ENCODE data around the gene KIAA1191. TPM values are rescaled to one million over a fixed set of nuclear protein-coding genes. Genes with fewer than 3 reads are reported as not detected.

Gene KIAA1191
- total and polyA plus RNA-seq, 9 of the 15 experiments (the other 6 are each of a cell fraction or from before 2014, with no cell fraction given), result 31.0 to 80.2 (median 45.7) TPM

DNA sequence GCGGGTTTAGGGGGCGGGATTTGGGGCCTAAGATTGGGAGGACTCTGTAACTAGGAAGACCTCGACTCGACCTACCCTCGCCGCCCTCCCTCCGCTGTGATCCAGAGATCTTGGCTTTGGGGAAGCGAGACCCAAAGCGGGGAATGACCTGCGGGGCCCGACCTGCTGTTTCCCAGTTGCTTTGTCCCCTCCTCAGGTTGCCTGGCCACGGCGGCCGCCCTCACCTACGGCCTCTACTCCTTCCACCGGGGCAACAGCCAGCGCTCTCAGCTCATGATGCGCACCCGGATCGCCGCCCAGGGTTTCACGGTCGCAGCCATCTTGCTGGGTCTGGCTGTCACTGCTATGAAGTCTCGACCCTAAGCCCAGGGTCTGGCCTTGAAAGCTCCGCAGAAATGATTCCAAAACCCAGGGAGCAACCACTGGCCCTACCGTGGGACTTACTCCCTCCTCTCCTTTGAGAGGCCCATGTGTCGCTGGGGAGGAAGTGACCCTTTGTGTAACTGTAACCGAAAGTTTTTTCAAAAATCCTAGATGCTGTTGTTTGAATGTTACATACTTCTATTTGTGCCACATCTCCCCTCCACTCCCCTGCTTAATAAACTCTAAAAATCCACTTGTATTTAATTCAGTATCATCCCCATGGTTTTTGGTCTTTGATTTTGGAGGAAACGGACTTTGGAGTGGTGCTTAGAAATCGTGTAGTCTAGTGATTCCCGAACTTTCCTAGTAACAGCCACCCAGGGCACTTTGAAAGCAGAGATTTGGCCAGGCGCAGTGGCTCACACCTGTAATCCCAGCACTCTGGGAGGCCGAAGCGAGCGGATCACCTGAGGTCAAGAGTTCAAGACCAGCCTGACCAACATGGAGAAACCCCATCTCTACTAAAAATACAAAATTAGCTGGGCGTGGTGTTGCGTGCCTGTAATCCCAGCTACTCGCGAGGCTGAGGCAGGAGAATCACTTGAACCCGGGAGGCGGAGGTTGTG is 27.9 kb upstream of the KIAA1191 start (continued):
- TF ChIP-seq, protein P1, sequence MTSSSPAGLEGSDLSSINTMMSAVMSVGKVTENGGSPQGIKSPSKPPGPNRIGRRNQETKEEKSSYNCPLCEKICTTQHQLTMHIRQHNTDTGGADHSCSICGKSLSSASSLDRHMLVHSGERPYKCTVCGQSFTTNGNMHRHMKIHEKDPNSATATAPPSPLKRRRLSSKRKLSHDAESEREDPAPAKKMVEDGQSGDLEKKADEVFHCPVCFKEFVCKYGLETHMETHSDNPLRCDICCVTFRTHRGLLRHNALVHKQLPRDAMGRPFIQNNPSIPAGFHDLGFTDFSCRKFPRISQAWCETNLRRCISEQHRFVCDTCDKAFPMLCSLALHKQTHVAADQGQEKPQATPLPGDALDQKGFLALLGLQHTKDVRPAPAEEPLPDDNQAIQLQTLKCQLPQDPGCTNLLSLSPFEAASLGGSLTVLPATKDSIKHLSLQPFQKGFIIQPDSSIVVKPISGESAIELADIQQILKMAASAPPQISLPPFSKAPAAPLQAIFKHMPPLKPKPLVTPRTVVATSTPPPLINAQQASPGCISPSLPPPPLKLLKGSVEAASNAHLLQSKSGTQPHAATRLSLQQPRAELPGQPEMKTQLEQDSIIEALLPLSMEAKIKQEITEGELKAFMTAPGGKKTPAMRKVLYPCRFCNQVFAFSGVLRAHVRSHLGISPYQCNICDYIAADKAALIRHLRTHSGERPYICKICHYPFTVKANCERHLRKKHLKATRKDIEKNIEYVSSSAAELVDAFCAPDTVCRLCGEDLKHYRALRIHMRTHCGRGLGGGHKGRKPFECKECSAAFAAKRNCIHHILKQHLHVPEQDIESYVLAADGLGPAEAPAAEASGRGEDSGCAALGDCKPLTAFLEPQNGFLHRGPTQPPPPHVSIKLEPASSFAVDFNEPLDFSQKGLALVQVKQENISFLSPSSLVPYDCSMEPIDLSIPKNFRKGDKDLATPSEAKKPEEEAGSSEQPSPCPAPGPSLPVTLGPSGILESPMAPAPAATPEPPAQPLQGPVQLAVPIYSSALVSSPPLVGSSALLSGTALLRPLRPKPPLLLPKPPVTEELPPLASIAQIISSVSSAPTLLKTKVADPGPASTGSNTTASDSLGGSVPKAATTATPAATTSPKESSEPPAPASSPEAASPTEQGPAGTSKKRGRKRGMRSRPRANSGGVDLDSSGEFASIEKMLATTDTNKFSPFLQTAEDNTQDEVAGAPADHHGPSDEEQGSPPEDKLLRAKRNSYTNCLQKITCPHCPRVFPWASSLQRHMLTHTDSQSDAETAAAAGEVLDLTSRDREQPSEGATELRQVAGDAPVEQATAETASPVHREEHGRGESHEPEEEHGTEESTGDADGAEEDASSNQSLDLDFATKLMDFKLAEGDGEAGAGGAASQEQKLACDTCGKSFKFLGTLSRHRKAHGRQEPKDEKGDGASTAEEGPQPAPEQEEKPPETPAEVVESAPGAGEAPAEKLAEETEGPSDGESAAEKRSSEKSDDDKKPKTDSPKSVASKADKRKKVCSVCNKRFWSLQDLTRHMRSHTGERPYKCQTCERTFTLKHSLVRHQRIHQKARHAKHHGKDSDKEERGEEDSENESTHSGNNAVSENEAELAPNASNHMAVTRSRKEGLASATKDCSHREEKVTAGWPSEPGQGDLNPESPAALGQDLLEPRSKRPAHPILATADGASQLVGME (CRISPR knock-in tag; IDR thresholded peaks at IDR 0.05), result no peak
- no peak for TF ChIP-seq RBM15 (IDR thresholded peaks at IDR 0.05; ENCODE audit: insufficient read depth, low read length)
- TF ChIP-seq, protein P2, sequence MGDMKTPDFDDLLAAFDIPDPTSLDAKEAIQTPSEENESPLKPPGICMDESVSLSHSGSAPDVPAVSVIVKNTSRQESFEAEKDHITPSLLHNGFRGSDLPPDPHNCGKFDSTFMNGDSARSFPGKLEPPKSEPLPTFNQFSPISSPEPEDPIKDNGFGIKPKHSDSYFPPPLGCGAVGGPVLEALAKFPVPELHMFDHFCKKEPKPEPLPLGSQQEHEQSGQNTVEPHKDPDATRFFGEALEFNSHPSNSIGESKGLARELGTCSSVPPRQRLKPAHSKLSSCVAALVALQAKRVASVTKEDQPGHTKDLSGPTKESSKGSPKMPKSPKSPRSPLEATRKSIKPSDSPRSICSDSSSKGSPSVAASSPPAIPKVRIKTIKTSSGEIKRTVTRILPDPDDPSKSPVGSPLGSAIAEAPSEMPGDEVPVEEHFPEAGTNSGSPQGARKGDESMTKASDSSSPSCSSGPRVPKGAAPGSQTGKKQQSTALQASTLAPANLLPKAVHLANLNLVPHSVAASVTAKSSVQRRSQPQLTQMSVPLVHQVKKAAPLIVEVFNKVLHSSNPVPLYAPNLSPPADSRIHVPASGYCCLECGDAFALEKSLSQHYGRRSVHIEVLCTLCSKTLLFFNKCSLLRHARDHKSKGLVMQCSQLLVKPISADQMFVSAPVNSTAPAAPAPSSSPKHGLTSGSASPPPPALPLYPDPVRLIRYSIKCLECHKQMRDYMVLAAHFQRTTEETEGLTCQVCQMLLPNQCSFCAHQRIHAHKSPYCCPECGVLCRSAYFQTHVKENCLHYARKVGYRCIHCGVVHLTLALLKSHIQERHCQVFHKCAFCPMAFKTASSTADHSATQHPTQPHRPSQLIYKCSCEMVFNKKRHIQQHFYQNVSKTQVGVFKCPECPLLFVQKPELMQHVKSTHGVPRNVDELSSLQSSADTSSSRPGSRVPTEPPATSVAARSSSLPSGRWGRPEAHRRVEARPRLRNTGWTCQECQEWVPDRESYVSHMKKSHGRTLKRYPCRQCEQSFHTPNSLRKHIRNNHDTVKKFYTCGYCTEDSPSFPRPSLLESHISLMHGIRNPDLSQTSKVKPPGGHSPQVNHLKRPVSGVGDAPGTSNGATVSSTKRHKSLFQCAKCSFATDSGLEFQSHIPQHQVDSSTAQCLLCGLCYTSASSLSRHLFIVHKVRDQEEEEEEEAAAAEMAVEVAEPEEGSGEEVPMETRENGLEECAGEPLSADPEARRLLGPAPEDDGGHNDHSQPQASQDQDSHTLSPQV (IDR thresholded peaks at IDR 0.05), result 0 out of 2 replicates have a peak, but pooled peaks have one; percentile 28
- no peak for TF ChIP-seq ZEB2 (IDR thresholded peaks at IDR 0.05)
- TF ChIP-seq, protein P3, sequence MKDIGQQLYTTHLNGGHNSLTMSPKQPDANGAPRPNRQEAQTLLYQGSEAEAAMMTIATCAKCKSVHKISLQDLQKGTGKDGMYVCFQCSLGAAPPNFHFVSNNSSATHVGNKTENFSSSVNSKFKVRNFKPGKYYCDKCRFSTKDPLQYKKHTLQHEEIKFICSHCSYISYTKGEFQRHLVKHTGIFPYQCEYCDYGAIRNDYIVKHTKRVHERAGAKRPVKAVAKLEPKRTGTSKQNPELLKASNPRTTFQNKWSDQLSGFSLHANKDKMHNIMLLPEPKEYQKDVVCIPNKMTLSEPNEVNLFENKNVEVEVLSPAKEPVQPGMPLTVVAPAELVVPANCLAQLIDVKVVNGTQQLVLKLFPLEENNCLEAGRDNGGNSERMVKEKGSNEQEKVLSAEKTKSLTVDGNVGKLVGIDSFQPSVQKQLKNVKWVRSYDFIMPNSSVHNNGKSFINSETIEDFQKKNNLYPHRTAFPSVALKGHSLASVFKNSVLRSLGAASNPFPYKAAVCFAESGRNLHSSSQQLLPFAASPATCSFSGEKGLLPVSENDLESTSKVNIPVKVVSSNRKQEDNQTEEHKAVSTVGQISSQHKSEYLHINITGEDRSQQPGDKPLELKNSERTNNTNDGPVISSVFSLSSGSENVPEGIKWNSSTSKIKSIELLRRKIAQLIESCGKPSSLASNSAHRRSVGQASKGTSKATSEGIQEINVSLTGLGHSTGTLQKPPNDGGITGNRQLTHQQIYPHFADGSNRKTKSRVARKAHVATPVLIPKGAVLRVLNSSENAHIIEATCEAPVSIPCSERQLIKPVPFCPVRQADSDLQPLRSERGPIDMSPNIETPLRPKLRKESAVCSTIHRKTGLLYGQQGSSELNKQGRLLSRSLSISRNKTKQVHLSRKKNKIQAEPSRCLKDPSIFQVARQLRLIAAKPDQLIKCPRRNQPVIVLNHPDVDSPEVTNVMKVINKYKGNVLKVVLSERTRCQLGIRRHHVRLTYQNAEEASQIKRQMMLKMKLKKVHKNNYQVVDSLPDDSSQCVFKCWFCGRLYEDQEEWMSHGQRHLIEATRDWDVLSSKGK (CRISPR knock-in tag; IDR thresholded peaks at IDR 0.05), result no peak
- no peak for TF ChIP-seq STAT5A (IDR thresholded peaks at IDR 0.05; ENCODE audit: borderline replicate concordance, low read length)
